Activated naive CD4-positive, alpha-beta T cell treated with anti-CD3 and anti-CD28 coated beads, Interleukin-2, amount 10 ng/mL, durations not matched to agents 7 days and 5 days (primary cell): Measurements from ENCODE around the gene TMEM72.
A peak's percentile ranks its signal among the peaks of the same experiment; 100 is the strongest.

Experiments used
- CTCF ChIA-PET: fragments of 350-600 bp; sonication (Branson Sonifier 250); formaldehyde crosslinking; loops from one replicate; lab custom pipeline; 2021; ENCODE audit warnings: antibody characterized with exemption; lab: Charles Lee
- DNase-seq: peaks from one replicate; pipeline ENCODE4 v3.0.0-alpha.2; 2020
- H3K27ac Mint-ChIP-seq: one replicate; pipeline ENCODE4 v1.8.0; 2021; ENCODE audit warnings: mild to moderate bottlenecking, moderate library complexity, mixed read lengths
- H3K27me3 Mint-ChIP-seq: one replicate; pipeline ENCODE4 v1.8.0; 2021; ENCODE audit warnings: mild to moderate bottlenecking, mixed read lengths
- H3K36me3 Mint-ChIP-seq: one replicate; pipeline ENCODE4 v1.8.0; 2021; ENCODE audit warnings: mixed read lengths
- H3K4me1 Mint-ChIP-seq: one replicate; pipeline ENCODE4 v1.8.0; 2021; ENCODE audit warnings: mixed read lengths
- H3K4me3 Mint-ChIP-seq: one replicate; pipeline ENCODE4 v1.8.0; 2021; ENCODE audit warnings: mild to moderate bottlenecking, moderate library complexity, mixed read lengths
- H3K9me3 Mint-ChIP-seq: one replicate; pipeline ENCODE4 v1.8.0; 2021; ENCODE audit warnings: mixed read lengths

Gene TMEM72

GRCh38 chr10:44917848-44918247 lies 6.7 kb downstream of the TMEM72 start:
- Mint-ChIP-seq H3K36me3 (no peaks in the 10 kb centered on the region), H3K27ac (no peak overlapping the region), H3K9me3 (no peaks in the 10 kb centered on the region), H3K27me3 (peaks cover 15% of the 10 kb centered on the region), H3K4me1 (peaks cover 18% of the 10 kb centered on the region), H3K4me3 (no peak overlapping the region)
- no peak for DNase-seq
- CTCF ChIA-PET, result no interaction called here

- DNase-seq, result no peak
- Mint-ChIP-seq H3K27ac (no peak overlapping the region), H3K36me3 (no peaks in the 10 kb centered on the region), H3K9me3 (no peaks in the 10 kb centered on the region), H3K4me1 (no peaks in the 10 kb centered on the region), H3K4me3 (no peak overlapping the region), H3K27me3 (peaks cover 18% of the 10 kb centered on the region)
- CTCF ChIA-PET, result interaction anchor here (3.6 kb wide), 1 partner anchor 12 kb away, joined by 13 read pairs; no protein-coding TSS in a partner anchor
Measured at GRCh38 chr10:44920252-44920651, 9.1 kb downstream of the TMEM72 start.

- Mint-ChIP-seq H3K27me3 (peaks cover 18% of the 10 kb centered on the region), H3K9me3 (no peaks in the 10 kb centered on the region), H3K27ac (no peak overlapping the region), H3K36me3 (no peaks in the 10 kb centered on the region), H3K4me1 (no peaks in the 10 kb centered on the region), H3K4me3 (no peak overlapping the region)
- CTCF ChIA-PET, result interaction anchor here (3.6 kb wide), 1 partner anchor 11 kb away, joined by 13 read pairs; no protein-coding TSS in a partner anchor
- no peak for DNase-seq
Measured at GRCh38 chr10:44921061-44921460, 9.9 kb downstream of the TMEM72 start.

- peaks cover 18% of the 10 kb centered on the region for H3K27me3 Mint-ChIP-seq
- CTCF ChIA-PET, result interaction anchor here (3.6 kb wide), 1 partner anchor 11 kb away, joined by 13 read pairs; no protein-coding TSS in a partner anchor
- no peaks in the 10 kb centered on the region for H3K4me1 Mint-ChIP-seq
- no peaks in the 10 kb centered on the region for H3K9me3 Mint-ChIP-seq
- no peak overlapping the region for H3K4me3 Mint-ChIP-seq
- DNase-seq, result no peak
- H3K36me3 Mint-ChIP-seq, result no peaks in the 10 kb centered on the region
- no peak overlapping the region for H3K27ac Mint-ChIP-seq
Measured at GRCh38 chr10:44921506-44921905, 10.4 kb downstream of the TMEM72 start.

- CTCF ChIA-PET, result interaction anchor here (3.6 kb wide), 1 partner anchor 10 kb away, joined by 13 read pairs; no protein-coding TSS in a partner anchor
- Mint-ChIP-seq H3K27ac (no peak overlapping the region), H3K9me3 (no peaks in the 10 kb centered on the region)
Measured at GRCh38 chr10:44922021-44922420, 10.9 kb downstream of the TMEM72 start.

GRCh38 chr10:44922796-44923545 lies 11.8 kb downstream of the TMEM72 start:
- no peak for DNase-seq
- CTCF ChIA-PET, result interaction anchor here (2.4 kb wide), 1 partner anchor 10 kb away, joined by 10 read pairs; no protein-coding TSS in a partner anchor
- H3K27me3 Mint-ChIP-seq, result peaks cover 12% of the 10 kb centered on the region
- no peaks in the 10 kb centered on the region for H3K9me3 Mint-ChIP-seq
- H3K27ac Mint-ChIP-seq, result no peak overlapping the region
- H3K4me3 Mint-ChIP-seq, result no peak overlapping the region
- no peaks in the 10 kb centered on the region for H3K4me1 Mint-ChIP-seq
- no peaks in the 10 kb centered on the region for H3K36me3 Mint-ChIP-seq

More at GRCh38 chr10:44922021-44922420, 10.9 kb downstream of the TMEM72 start:
- no peaks in the 10 kb centered on the region for H3K4me1 Mint-ChIP-seq
- no peak overlapping the region for H3K4me3 Mint-ChIP-seq
- H3K36me3 Mint-ChIP-seq, result no peaks in the 10 kb centered on the region
- no peak for DNase-seq
- peaks cover 18% of the 10 kb centered on the region for H3K27me3 Mint-ChIP-seq

- H3K36me3 Mint-ChIP-seq, result no peaks in the 10 kb centered on the region
- H3K27ac Mint-ChIP-seq, result no peak overlapping the region
- DNase-seq, result no peak
- peaks cover 10% of the 10 kb centered on the region for H3K27me3 Mint-ChIP-seq
- no peaks in the 10 kb centered on the region for H3K4me1 Mint-ChIP-seq
- CTCF ChIA-PET, result interaction anchor here (2.2 to 2.4 kb wide), 2 partner anchors 9 to 58 kb away, joined by 5 to 10 read pairs; no protein-coding TSS in a partner anchor
- H3K4me3 Mint-ChIP-seq, result no peak overlapping the region
- no peaks in the 10 kb centered on the region for H3K9me3 Mint-ChIP-seq
Measured at GRCh38 chr10:44923611-44924010, 12.5 kb downstream of the TMEM72 start.

- no peaks in the 10 kb centered on the region for H3K36me3 Mint-ChIP-seq
- CTCF ChIA-PET, result interaction anchor here (0.8 to 2.4 kb wide), 4 partner anchors 8 to 59 kb away, joined by 3 to 10 read pairs (median 4); no protein-coding TSS in a partner anchor
- no peak overlapping the region for H3K27ac Mint-ChIP-seq
- no peaks in the 10 kb centered on the region for H3K4me1 Mint-ChIP-seq
- peaks cover 13% of the 10 kb centered on the region for H3K27me3 Mint-ChIP-seq
- no peaks in the 10 kb centered on the region for H3K9me3 Mint-ChIP-seq
- H3K4me3 Mint-ChIP-seq, result no peak overlapping the region
- no peak for DNase-seq
Measured at GRCh38 chr10:44924261-44925040, 13.3 kb downstream of the TMEM72 start.

- no peak overlapping the region for H3K4me3 Mint-ChIP-seq
- CTCF ChIA-PET, result interaction anchor here (0.8 to 2.2 kb wide), 3 partner anchors 9 to 60 kb away, joined by 3 to 5 read pairs (median 4); no protein-coding TSS in a partner anchor
- no peaks in the 10 kb centered on the region for H3K4me1 Mint-ChIP-seq
- H3K9me3 Mint-ChIP-seq, result no peaks in the 10 kb centered on the region
- no peaks in the 10 kb centered on the region for H3K36me3 Mint-ChIP-seq
- H3K27ac Mint-ChIP-seq, result no peak overlapping the region
- H3K27me3 Mint-ChIP-seq, result peaks cover 20% of the 10 kb centered on the region
- peak; percentile 38 for DNase-seq
Measured at GRCh38 chr10:44925224-44925623, 14.1 kb downstream of the TMEM72 start.

GRCh38 chr10:44925811-44926750 lies 14.9 kb downstream of the TMEM72 start:
- no peak for DNase-seq
- no peaks in the 10 kb centered on the region for H3K4me1 Mint-ChIP-seq
- CTCF ChIA-PET, result interaction anchor here (2.2 kb wide), 1 partner anchor 61 kb away, joined by 5 read pairs; no protein-coding TSS in a partner anchor
- no peak overlapping the region for H3K27ac Mint-ChIP-seq
- no peaks in the 10 kb centered on the region for H3K36me3 Mint-ChIP-seq
- no peaks in the 10 kb centered on the region for H3K9me3 Mint-ChIP-seq
- no peak overlapping the region for H3K4me3 Mint-ChIP-seq
- peaks cover 15% of the 10 kb centered on the region for H3K27me3 Mint-ChIP-seq

GRCh38 chr10:44926751-44927351 lies 15.7 kb downstream of the TMEM72 start:
- peaks cover 17% of the 10 kb centered on the region for H3K27me3 Mint-ChIP-seq
- no peaks in the 10 kb centered on the region for H3K4me1 Mint-ChIP-seq
- H3K36me3 Mint-ChIP-seq, result no peaks in the 10 kb centered on the region
- CTCF ChIA-PET, result interaction anchor here (1.1 kb wide), 1 partner anchor 10 kb away, joined by 3 read pairs; no protein-coding TSS in a partner anchor
- H3K9me3 Mint-ChIP-seq, result no peaks in the 10 kb centered on the region
- no peak for DNase-seq
- H3K27ac Mint-ChIP-seq, result no peak overlapping the region
- H3K4me3 Mint-ChIP-seq, result no peak overlapping the region

- Mint-ChIP-seq H3K4me1 (no peaks in the 10 kb centered on the region), H3K36me3 (no peaks in the 10 kb centered on the region), H3K27me3 (peaks cover 17% of the 10 kb centered on the region), H3K9me3 (no peaks in the 10 kb centered on the region), H3K27ac (no peak overlapping the region), H3K4me3 (no peak overlapping the region)
- DNase-seq, result no peak
- CTCF ChIA-PET, result interaction anchor here (1.1 kb wide), 1 partner anchor 9 kb away, joined by 3 read pairs; no protein-coding TSS in a partner anchor
Measured at GRCh38 chr10:44927352-44927751, 16.2 kb downstream of the TMEM72 start.

GRCh38 chr10:44928462-44928861 lies 17.3 kb downstream of the TMEM72 start:
- Mint-ChIP-seq H3K36me3 (no peaks in the 10 kb centered on the region), H3K27me3 (peaks cover 14% of the 10 kb centered on the region), H3K4me3 (no peak overlapping the region), H3K4me1 (no peaks in the 10 kb centered on the region), H3K9me3 (no peaks in the 10 kb centered on the region), H3K27ac (no peak overlapping the region)
- CTCF ChIA-PET, result no interaction called here
- DNase-seq, result no peak
